Glutamatergic neuron (in vitro differentiated cells): ENCODE data around the gene KLHL17. TPM values are rescaled to one million over a fixed set of nuclear protein-coding genes. Genes with fewer than 3 reads are reported as not detected.
"Not testable (repeated sequence)": the region's sequence is repeated elsewhere in the genome, so short reads cannot be mapped to it uniquely, and the experiment has no call there.

Source experiments
- DNase-seq: peaks from one replicate; pipeline ENCODE4 v3.0.0; 2022
- H3K27ac Mint-ChIP-seq: one replicate; pipeline ENCODE4 v1.8.0; 2020; ENCODE audit warnings: mild to moderate bottlenecking, mixed read lengths, inconsistent platforms; ENCODE audit not compliant: unreplicated experiment
- H3K27me3 Mint-ChIP-seq: one replicate; pipeline ENCODE4 v1.8.0; 2020; ENCODE audit warnings: mild to moderate bottlenecking, moderate library complexity, mixed read lengths, inconsistent platforms; ENCODE audit not compliant: unreplicated experiment
- H3K36me3 Mint-ChIP-seq: one replicate; pipeline ENCODE4 v1.8.0; 2020; ENCODE audit warnings: mild to moderate bottlenecking, mixed read lengths, inconsistent platforms; ENCODE audit not compliant: unreplicated experiment
- H3K4me1 Mint-ChIP-seq: one replicate; pipeline ENCODE4 v1.8.0; 2020; ENCODE audit warnings: mild to moderate bottlenecking, low read depth, mixed read lengths, inconsistent platforms; ENCODE audit not compliant: unreplicated experiment
- H3K4me3 Mint-ChIP-seq: one replicate; pipeline ENCODE4 v1.8.0; 2020; ENCODE audit warnings: mild to moderate bottlenecking, mixed read lengths, inconsistent platforms; ENCODE audit not compliant: unreplicated experiment
- H3K9me3 Mint-ChIP-seq: one replicate; pipeline ENCODE4 v1.8.0; 2020; ENCODE audit warnings: mild to moderate bottlenecking, moderate library complexity, mixed read lengths, inconsistent platforms; ENCODE audit not compliant: unreplicated experiment
- total RNA-seq: library from RNA; stranded (reverse); fragmentation: NEBNext Ultra II Directional; extraction: Animal tissue kit (Norgen Biotek cat#: 25700); gene quantifications from one replicate; pipeline ENCODE4 v1.2.1, GENCODE V29; 2021; ENCODE audit not compliant: unreplicated experiment
- TF ChIP-seq, protein P1 (sequence below): fragments of 200-600 bp; sonication (generic); IDR thresholded peaks from one replicate; pipeline ENCODE4 v1.5.0; 2021; ENCODE audit not compliant: partially characterized antibody, unreplicated experiment

The KLHL17 gene
- total RNA-seq, 1 donor from 2014 or later = 103 TPM

DNA sequence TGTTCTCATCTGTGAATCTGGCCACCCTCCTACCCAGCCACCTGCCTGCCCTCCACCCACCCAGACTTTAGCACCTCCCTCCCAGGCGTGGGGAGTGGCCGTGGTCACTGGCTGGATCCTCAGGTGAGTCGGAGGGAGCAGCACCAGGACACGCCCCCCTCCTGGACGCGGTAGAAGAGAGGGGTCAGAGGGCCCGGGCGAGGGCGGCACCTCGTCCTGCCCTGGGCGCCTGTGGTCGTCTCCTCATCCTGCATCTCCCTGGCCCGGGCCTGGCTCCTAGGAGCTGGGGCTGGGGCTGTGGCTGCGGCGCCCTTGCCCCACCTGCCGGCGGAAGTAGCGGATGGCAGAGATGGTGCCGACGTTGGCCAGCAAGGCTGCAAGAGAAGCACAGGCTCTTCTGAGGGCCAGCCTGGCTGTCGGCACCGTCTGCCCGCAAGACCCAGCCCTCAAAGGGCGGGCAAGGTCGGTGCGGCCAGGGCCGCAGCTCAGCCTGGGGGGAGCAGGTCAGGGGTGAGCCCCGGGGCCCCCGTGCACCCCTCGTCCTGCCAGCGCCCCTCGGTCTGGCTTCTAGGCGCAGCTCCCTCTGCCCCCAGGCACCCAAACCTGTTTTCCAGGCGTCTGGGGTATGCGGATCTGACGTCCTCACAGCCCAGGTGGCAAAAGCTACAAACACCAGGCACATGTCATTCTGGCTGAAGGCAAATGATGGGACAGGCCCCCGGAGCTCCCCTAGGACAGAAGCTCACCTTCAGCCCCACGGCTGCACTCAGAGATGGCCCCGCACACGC is 15.7 kb downstream of the KLHL17 start:
- Mint-ChIP-seq H3K27me3 (peaks cover 11% of the 10 kb centered on the region), H3K27ac (no peak overlapping the region), H3K4me3 (peak overlapping the region; percentile 19), H3K36me3 (no peaks in the 10 kb centered on the region), H3K4me1 (no peaks in the 10 kb centered on the region), H3K9me3 (peaks cover 3% of the 10 kb centered on the region)
- peak; percentile 81 for DNase-seq
- TF ChIP-seq, protein P1, sequence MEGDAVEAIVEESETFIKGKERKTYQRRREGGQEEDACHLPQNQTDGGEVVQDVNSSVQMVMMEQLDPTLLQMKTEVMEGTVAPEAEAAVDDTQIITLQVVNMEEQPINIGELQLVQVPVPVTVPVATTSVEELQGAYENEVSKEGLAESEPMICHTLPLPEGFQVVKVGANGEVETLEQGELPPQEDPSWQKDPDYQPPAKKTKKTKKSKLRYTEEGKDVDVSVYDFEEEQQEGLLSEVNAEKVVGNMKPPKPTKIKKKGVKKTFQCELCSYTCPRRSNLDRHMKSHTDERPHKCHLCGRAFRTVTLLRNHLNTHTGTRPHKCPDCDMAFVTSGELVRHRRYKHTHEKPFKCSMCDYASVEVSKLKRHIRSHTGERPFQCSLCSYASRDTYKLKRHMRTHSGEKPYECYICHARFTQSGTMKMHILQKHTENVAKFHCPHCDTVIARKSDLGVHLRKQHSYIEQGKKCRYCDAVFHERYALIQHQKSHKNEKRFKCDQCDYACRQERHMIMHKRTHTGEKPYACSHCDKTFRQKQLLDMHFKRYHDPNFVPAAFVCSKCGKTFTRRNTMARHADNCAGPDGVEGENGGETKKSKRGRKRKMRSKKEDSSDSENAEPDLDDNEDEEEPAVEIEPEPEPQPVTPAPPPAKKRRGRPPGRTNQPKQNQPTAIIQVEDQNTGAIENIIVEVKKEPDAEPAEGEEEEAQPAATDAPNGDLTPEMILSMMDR = peak; percentile 57

DNA sequence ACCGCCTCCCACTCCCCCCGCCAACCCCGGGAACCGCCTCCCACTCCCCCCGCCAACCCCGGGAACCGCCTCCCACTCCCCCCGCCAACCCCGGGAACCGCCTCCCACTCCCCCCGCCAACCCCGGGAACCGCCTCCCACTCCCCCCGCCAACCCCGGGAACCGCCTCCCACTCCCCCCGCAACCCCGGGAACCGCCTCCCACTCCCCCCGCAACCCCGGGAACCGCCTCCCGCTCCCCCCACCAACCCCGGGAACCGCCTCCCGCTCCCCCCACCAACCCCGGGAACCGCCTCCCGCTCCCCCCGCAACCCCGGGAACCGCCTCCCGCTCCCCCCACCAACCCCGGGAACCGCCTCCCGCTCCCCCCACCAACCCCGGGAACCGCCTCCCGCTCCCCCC is 16.4 kb downstream of the KLHL17 start:
- H3K36me3 Mint-ChIP-seq, H3K9me3 Mint-ChIP-seq, H3K4me3 Mint-ChIP-seq, H3K4me1 Mint-ChIP-seq, H3K27ac Mint-ChIP-seq: not testable (repeated sequence)
- peaks cover 11% of the 10 kb centered on the region for H3K27me3 Mint-ChIP-seq
- DNase-seq = peak; percentile 57

DNA sequence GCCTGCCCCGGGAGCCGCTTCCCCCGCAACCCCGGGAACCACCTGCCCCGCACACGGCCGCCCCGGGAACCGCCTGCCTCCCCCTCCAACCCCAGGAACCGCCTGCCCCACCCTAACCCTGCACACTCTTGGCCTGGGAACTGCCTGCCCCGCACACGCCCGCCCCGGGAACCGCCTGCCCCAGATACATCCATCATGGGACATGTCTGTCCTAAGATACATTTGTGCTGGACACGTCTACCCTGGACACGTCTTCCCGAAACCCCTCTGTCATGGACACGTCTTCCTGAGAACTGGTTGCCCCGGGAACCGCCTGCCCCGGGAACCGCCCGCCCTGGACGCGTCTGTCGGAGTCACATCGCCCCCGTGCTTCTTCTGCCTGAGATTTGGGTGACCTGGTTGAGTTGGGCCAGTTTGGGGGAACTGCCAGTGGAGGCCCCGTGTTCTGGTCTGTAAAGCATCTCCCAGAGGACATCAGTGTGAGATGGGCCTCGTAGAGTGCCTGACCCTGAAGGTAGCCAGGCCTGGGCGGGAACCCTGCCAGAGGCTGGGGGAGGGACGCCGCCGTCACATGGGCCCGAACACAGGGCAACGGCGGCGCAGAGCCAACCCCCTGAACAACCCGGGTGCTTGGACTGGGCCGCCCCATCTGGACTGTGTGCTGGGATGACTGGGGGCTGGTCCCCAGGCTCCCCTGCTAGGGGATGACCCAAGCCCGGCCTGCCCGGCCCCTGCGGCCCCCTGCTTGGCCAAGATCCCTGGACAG is 17.9 kb downstream of the KLHL17 start:
- Mint-ChIP-seq H3K27me3 (peaks cover 11% of the 10 kb centered on the region), H3K9me3 (peaks cover 3% of the 10 kb centered on the region), H3K36me3 (no peaks in the 10 kb centered on the region), H3K4me3 (no peak overlapping the region), H3K4me1 (no peaks in the 10 kb centered on the region), H3K27ac (no peak overlapping the region)
- TF ChIP-seq, protein P1 = no peak
- DNase-seq = no peak

DNA sequence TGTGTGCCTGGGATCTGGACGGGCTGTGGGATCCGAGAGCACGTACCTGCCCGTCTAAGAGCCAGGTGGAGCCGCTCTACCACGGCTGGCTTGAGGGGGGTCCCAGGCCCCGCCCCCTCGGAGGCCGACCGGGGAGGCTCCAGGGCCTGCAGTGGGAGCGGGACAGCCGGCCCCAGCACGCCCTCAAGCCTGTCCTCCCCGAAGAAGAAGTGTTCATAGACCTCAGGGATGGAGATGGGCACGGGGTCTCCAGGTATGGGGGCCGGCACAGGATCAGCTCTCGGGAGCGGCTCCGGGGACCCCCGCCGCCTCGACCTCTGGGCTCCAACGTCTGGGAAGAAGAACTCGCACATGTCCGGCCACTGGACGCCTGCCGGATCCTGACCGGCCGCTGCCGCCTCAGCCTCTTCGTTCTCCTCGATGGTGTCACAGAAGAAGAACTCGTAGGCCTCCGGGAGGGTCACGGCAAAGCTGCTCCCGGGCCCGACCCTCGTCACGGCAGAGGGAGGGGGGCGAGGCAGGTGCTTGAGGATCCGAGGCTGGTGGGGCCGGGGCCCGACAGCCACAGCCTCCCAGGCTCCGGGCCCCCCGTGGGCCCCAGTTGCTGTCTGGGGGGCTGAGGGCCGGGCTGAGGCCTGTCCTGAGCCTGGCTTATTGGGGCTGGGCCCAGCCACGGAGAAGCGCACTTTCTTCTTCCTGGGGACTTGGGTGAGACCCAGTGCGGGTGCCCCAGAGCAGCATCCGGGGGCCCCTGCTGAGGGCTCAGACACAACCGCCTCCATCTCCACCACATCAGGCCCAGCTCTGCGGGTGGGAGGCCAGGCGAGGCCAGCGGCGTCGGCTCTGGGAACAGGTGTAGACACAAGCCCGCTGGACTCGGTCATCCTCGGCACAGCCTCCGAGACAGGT is 18.7 kb downstream of the KLHL17 start:
- Mint-ChIP-seq H3K27me3 (peaks cover 11% of the 10 kb centered on the region), H3K36me3 (no peaks in the 10 kb centered on the region), H3K27ac (no peak overlapping the region), H3K9me3 (peaks cover 3% of the 10 kb centered on the region), H3K4me1 (no peaks in the 10 kb centered on the region), H3K4me3 (no peak overlapping the region)
- no peak for DNase-seq
- TF ChIP-seq, protein P1 = no peak

DNA sequence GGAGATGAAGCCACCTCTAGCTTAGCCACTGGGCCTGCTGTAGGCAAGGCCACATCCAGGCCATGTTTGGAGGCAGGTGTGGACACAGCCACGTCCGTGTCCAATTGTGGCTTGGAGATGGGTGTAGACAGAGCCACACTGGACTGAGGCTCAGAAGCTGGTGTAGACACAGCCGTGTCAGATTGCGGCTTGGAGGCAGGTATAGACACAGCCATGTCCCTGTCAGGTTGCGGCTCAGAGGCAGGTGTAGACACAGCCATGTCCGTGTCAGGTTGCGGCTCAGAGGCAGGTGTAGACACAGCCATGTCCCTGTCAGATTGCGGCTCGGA is 19.3 kb downstream of the KLHL17 start:
- no peak for DNase-seq
- Mint-ChIP-seq H3K36me3 (no peaks in the 10 kb centered on the region), H3K4me1 (no peaks in the 10 kb centered on the region), H3K27me3 (peaks cover 10% of the 10 kb centered on the region), H3K4me3 (no peak overlapping the region), H3K27ac (no peak overlapping the region), H3K9me3 (peaks cover 3% of the 10 kb centered on the region)
- TF ChIP-seq, protein P1 = no peak
